ENCODE results near the gene GCK.
"Not testable (repeated sequence)": the region's sequence is repeated elsewhere in the genome, so short reads cannot be mapped to it uniquely, and the experiment has no call there.

GCK gene

GRCh38 chr7:44132039-44132438, 57.2 kb downstream of the GCK start:
- no peak for DNase-seq (ENCODE audit: low read depth)
- in situ Hi-C loops (cut with HindIII; ENCODE audit: low sequenced_read_pairs) = no loop called here
- H3K4me3 ChIP-seq (ENCODE audit: low read depth, low read length) = no peak overlapping the region
- TF ChIP-seq, protein P1, sequence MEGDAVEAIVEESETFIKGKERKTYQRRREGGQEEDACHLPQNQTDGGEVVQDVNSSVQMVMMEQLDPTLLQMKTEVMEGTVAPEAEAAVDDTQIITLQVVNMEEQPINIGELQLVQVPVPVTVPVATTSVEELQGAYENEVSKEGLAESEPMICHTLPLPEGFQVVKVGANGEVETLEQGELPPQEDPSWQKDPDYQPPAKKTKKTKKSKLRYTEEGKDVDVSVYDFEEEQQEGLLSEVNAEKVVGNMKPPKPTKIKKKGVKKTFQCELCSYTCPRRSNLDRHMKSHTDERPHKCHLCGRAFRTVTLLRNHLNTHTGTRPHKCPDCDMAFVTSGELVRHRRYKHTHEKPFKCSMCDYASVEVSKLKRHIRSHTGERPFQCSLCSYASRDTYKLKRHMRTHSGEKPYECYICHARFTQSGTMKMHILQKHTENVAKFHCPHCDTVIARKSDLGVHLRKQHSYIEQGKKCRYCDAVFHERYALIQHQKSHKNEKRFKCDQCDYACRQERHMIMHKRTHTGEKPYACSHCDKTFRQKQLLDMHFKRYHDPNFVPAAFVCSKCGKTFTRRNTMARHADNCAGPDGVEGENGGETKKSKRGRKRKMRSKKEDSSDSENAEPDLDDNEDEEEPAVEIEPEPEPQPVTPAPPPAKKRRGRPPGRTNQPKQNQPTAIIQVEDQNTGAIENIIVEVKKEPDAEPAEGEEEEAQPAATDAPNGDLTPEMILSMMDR (IDR thresholded peaks at IDR 0.05; ENCODE audit: low read depth, low read length, missing control alignments) = no peak

DNA sequence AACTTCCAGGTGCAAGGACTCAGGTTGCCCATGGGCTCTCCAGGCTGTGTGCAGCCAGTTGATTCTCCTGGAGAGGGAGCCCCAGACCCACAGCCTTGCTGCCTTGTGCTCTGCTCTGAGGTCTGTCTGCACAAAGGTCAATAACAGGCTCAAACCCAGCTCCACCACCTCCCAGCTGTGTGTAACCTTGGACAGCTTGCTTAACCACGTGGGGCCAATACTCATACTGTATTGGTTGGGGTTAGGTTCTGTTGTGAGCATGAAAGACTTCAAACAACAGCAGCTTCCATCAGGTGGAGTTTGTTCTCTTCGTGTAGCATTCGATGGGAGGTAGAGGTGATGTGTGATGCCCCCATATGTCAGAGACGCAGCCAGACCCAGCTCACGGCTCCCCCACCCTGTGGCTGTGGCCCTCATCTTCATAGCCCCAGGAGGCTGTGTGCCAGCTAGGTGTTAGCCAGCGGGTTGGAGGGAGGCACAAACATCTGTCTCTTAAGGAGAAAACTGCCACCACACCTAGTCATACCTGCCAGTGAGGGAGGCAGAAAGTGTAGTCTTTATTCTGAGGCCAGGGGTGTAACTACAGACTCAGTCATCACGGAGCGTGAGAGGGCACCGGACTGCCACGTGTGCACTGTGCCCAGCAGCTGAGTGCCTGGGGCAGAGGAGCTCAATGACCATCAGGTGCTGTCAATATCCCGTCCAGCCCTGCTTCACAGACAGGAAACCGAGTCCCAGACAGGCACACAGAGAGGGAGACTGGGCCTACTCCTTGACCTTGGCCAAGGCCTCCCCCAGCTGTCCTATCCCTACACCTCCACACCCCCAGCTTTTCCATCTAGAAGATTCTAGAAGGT, 57.8 kb downstream of the GCK start:
- DNase-seq (ENCODE audit: low read depth) = no peak
- TF ChIP-seq, protein P1 (IDR thresholded peaks at IDR 0.05; ENCODE audit: low read depth, low read length, missing control alignments) = peak; percentile 53
- no peak overlapping the region for H3K4me3 ChIP-seq (ENCODE audit: low read depth, low read length)
- in situ Hi-C loops (cut with HindIII; ENCODE audit: low sequenced_read_pairs) = no loop called here

- no peak overlapping the region for H3K4me3 ChIP-seq (ENCODE audit: low read depth, low read length)
- no peak for DNase-seq (ENCODE audit: low read depth)
- in situ Hi-C loops (cut with HindIII; ENCODE audit: low sequenced_read_pairs) = no loop called here
- TF ChIP-seq, protein P1 (IDR thresholded peaks at IDR 0.05; ENCODE audit: low read depth, low read length, missing control alignments) = no peak
Observed at GRCh38 chr7:44128721-44129582, 60.3 kb downstream of the GCK start.

DNA sequence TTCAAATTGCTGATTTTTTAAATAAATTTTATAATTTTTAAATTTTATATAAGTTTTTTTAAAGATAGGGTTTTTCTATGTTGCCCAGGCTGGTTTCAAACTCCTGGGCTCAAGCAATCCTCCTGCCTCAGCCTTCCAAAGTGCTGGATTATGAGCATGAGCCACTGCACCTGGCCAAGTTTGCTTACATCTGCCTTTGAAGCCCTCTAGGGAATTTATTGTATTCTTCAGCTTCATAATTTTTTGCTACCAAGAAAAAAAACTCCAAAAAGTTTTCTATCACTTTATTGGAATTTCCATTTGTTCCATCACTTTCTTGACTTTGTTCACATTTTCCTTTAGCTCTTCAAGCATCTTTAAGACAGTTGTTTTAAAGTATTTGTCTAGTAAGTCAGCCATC, 62.1 kb downstream of the GCK start:
- no peak overlapping the region for H3K4me3 ChIP-seq (ENCODE audit: low read depth, low read length)
- in situ Hi-C loops (cut with HindIII; ENCODE audit: low sequenced_read_pairs) = no loop called here
- DNase-seq (ENCODE audit: low read depth) = no peak
- TF ChIP-seq, protein P1 (IDR thresholded peaks at IDR 0.05; ENCODE audit: low read depth, low read length, missing control alignments) = no peak

DNA sequence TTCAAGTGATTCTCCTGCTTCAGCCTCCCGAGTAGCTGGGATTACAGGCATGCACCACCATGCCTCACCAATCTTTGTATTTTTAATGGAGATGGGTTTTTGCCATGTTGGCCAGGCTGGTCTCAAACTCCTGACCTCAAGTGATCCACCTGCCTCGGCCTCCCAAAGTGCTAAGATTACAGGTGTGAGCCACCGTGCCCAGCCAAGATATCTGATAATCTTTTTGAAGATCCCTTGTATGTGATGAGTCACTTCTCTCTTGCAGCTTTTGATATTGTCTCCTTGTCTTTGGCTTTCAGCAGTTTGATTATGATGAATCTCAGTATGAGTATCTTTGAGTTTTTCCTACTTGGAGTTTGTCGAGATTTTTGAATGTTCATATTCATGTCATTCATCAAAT, 62.7 kb downstream of the GCK start:
- H3K4me3 ChIP-seq (ENCODE audit: low read depth, low read length); DNase-seq (ENCODE audit: low read depth); in situ Hi-C loops (cut with HindIII; ENCODE audit: low sequenced_read_pairs): not testable (repeated sequence)

GRCh38 chr7:44124822-44125202, 64.4 kb downstream of the GCK start:
- no peak for DNase-seq (ENCODE audit: low read depth)
- TF ChIP-seq, protein P1 (IDR thresholded peaks at IDR 0.05; ENCODE audit: low read depth, low read length, missing control alignments) = no peak
- H3K4me3 ChIP-seq (ENCODE audit: low read depth, low read length) = no peak overlapping the region
- in situ Hi-C loops (cut with HindIII; ENCODE audit: low sequenced_read_pairs) = no loop called here

Data from astrocyte of the cerebellum (primary cell).